HG03139 (cell line): ENCODE results near the gene PLCB1.
"Not testable (repeated sequence)": the region's sequence is repeated elsewhere in the genome, so short reads cannot be mapped to it uniquely, and the experiment has no call there.

Experiments used
- ATAC-seq: cut with Tn5 transposase; IDR thresholded peaks from one replicate; pipeline ENCODE4 v1.9.1; 2021; ENCODE audit not compliant: unreplicated experiment

PLCB1 gene

DNA sequence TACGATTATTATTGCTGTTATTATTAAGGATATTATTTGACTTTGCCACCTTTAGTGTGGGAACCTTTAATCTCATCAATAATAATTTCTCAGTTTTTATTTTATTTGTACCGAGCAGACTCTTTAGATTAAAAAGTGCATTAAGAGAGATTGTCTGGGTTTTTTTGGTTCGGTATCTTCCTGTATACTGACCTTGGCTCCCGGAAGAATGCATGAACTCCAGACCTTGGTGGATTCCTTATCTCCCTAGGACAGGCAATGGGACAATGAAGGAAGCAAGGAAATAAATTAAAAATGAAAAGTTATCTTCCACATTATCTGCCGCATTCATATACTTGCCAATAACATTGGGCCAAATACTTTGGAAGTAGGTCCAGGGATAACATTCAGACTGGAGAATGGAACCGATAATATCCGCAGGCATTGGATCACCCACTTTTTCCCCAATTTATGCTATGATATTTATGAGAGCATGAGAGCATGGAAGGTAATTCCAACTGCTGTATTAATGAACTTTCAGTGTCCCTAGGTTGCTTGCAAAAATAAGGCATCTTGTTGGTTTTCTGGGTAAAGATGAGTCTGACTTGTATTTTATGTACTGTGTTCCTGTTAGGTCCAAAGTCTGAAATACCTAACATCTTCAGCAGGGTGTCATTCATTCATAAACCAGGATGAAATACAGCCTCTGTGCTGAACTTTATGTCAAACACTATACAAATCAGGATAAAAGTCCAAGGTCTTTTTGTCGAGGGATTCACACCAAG lies 232.1 kb downstream of the PLCB1 start:
- ATAC-seq, result no peak

- no peak for ATAC-seq
Measured at GRCh38 chr20:8364734-8365078, 232.6 kb downstream of the PLCB1 start.

GRCh38 chr20:8365634-8366033 lies 233.6 kb downstream of the PLCB1 start:
- ATAC-seq, result no peak

DNA sequence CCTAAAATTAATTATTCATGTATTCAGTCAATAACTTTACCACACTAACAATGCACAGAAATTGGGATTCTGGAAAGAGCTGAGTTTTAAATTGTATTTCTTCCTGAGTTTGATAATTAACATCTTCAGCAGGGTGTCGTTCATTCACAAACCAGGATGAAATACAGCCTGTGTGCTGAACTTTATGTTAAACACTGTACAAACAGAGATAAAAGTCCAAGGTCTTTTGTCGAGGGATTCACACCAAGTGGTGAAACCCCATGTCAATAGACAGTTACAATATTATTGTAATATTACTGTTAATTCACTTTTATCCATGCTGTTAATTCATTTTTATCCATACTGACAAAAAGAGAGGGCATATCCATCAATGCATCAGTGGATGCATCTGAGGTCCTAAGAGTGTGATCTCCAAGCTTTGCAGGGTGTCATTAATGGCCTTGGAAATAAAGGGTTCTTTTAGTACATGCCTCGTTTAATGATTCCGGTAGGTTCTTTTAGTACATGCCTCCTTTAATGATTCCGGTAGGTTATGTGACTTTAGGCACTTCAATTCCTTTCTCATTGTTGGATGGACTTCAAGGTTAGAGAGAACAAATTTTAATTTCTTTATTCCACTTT lies 234.3 kb downstream of the PLCB1 start:
- no peak for ATAC-seq

DNA sequence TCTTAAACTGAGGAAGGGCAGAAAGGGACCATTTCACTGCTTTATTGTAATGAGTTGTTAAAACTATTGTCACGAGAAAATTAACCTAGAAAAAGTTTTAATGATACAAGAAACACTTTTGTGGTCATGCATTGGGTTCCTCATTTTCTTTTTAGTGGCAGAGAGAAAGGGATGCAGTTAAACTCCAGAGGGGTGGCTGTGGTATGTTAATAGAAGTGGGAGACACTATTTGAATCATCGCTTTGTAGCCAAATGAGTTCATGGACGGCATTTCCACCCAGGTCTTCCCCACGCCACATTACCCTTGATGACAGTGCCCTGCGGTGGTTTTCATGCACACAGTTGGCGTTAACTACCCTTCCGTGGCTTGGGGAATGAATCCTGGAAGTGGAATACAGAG lies 235.6 kb downstream of the PLCB1 start:
- no peak for ATAC-seq

- no peak for ATAC-seq
Measured at GRCh38 chr20:8368670-8369069, 236.6 kb downstream of the PLCB1 start.

GRCh38 chr20:8369311-8369710 lies 237.2 kb downstream of the PLCB1 start:
- ATAC-seq, result no peak

DNA sequence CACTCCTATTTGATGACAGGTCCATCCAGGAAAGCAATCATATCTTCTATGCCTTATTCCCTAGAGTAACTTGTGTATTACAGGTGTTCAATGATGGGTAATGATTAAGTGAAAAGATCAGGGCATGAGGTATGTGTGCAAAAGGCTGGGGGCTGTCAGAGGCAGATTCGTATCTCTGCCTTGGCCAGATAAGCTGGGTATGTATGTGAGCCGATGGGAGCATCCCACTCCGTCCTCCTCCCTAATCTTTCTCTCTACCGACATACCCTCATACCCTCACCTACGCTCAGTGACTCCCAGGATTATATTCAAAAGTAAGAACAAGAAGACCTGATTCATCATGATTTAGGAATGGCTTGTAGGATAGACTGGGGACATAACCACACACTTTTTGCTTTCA lies 238.7 kb downstream of the PLCB1 start:
- no peak for ATAC-seq

DNA sequence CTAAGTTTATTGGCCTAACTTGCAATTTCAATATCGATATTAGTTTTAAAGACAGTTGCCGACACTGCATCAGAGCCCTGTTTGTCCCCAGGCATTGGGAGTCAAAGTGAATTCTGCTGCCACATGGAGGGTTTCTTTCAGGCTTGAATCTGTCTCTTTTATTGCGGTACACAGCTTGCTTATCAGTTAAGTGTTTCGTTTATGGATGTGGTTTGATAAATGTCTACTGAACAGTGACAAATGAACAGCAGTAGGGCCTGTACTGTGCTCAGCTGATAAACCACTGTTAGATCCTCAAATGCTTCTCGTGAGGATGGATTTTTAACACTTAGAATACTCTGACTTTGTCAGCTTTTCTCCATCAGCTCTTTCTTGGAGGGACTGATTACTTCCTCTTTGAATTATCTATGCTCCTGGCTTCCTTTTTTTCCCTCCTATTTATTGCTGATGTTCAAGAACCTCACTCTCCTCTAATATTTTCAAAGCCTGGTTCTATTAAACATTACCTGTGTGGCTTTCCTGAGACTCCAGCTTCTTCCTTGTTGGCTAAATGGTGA lies 240.8 kb downstream of the PLCB1 start:
- no peak for ATAC-seq

GRCh38 chr20:8373579-8373978 lies 241.5 kb downstream of the PLCB1 start:
- no peak for ATAC-seq

GRCh38 chr20:8375898-8376297 lies 243.8 kb downstream of the PLCB1 start:
- ATAC-seq, result no peak

DNA sequence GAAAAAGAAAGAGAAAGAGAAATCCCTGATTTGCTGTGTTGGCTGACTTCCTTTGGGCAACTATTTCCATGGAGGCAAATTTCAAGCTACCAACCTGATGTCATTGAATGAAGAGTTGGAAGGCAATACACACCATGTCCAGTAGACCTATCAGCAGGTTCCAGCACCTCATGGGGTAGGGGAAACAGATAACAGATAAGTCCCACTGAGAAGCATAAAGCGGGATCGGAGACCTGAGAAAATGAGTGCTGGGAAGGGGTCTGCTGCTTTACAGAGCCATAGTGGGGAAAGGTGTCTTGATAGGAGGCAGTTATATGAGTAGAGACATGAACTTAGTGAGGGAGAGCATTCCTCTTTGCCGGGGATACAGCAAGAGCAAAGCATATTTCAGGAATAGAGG lies 244.9 kb downstream of the PLCB1 start:
- ATAC-seq, result no peak

DNA sequence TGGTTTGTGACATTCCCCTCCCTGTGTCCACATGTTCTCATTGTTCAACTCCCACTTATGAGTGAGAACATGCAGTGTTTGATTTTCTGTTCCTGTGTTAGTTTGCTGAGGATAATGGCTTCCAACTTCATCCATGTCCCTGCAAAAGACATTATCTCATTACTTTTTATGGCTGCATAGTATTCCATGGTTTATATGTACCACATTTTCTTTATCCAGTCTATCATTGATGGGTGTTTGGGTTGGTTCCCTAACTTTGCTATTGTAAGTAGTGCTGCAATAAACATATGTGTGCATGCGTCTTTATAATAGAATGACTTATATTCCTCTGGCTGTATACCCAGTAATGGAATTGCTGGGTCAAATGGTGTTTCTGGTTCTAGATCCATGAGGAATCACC lies 247.1 kb downstream of the PLCB1 start:
- not testable (repeated sequence) for ATAC-seq

DNA sequence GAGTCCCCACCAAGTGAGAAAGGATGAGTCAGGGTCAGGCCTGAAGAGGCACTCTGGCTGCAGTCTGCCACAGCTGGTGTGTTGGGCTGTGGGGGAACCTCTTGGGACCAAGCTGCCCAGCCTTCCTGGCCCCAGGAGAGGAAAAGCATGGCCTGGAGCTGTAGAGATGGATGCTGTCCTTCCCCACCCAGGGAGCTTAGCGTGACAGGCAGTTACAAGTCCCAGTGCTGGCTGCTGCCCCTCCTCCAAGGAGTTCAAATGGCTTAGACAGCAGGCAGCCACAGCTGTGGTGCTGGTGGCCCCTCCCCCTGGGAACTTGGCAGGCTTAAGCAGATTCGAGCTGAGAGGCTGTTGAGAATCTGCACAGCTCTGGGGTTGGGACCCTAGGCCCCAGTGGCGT lies 253.2 kb downstream of the PLCB1 start:
- no peak for ATAC-seq

- no peak for ATAC-seq
Measured at GRCh38 chr20:8386991-8387390, 254.9 kb downstream of the PLCB1 start.

GRCh38 chr20:8388141-8388540 lies 256.1 kb downstream of the PLCB1 start:
- no peak for ATAC-seq

- ATAC-seq, result no peak
Measured at GRCh38 chr20:8388707-8389106, 256.6 kb downstream of the PLCB1 start.

DNA sequence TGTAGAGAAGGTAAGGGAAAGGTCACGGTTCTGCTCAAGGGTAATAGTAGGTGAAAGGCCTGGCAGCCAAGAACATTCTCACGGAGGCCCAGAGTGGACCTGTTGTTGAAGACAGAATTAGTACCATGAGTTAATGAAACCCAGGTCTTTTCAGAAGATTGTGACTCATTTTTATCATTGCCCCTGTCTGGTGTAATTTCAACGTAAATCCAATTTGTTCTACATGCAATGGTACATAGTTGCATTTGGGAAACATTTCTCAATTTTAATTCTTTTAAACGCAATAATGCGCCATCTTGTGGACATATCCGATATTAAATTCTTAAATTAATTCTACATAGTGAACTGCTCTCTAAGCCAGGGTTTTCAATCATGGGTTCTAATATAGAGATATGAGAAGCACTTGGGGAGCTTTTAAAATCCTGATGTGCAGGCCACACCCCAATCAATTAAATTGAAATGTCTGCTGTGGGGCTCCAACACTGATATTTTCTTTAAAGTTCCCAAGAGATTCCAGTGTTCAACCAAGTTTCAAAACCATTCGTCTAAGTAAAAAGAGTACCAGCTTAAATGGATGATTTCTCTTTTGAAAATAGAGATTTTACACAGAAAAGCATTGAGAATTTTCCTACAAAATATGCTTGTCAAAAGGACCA lies 257.4 kb downstream of the PLCB1 start:
- no peak for ATAC-seq

DNA sequence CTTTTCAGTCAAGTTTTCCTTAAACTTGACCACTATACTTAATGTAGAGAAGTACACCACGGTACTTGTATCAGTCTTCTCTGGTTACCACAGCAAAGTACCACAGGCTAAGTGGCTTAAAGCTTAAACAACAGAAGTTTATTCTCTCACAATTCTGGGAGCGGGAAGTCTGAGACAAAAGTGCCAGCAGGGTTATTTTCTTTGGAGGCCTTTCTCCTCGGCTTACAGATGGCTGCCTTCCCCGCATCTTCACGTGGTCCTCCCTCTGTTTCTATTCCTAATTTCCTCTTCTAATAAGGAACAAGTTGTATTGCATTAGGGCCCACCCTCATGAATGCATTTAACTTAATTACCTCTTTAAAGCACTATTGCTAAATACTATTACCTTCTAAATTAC lies 258.0 kb downstream of the PLCB1 start:
- no peak for ATAC-seq

- no peak for ATAC-seq
Measured at GRCh38 chr20:8390500-8390899, 258.4 kb downstream of the PLCB1 start.

DNA sequence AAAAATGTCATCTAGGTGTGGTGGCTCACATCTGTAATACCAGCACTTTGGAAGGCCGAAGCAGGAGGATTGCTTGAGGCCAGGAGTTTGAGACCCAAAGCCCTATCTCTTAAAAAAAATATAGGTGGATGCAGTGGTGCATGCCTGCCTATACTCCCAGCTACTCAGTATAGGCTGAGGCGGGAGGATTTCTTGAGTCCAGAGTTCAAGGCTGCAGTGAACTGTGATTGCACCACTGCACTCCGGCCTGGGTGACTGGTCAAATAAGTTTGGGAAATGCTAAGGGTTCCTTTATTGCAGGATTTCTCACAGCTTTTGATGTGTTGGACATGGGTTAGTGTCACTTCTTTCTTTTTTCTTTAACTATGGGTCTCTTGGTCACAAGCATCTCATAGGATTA lies 261.3 kb downstream of the PLCB1 start:
- no peak for ATAC-seq

GRCh38 chr20:8394308-8394945 lies 262.4 kb downstream of the PLCB1 start:
- peak; percentile 84 for ATAC-seq
